Measurements from ENCODE around the gene THEM5. TPM values are rescaled to one million over a fixed set of nuclear protein-coding genes. Genes with fewer than 3 reads are reported as not detected.

THEM5 gene
- total RNA-seq, 1 experiment from 2014 or later = not detected

DNA sequence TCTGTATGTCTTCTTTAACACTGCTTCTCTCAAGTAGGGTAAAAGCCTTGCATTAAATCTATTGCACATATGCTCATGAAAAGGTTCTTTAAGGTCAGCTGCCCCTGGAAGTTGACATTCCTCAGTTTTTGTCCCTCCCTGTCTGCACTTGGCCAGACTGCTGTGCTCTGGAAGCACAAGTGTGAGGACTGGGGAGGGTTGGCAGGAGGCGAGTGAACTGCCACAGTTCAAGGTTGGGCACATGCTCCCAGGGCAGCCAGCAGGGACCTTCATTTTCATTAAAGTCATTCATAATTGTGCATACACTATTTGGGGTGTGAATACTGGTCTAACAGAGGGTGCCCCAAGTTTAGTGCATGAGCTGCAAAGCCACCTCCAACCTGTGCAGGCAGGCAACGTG is 10.9 kb upstream of the THEM5 start:
- ATAC-seq = no peak
- Histone ChIP-seq H3K4me2 (ENCODE audit: low read length) (no peak overlapping the region), H3K27ac (ENCODE audit: low read depth, low read length) (no peak overlapping the region), H3K36me3 (ENCODE audit: control insufficient read depth in 1 of 2, insufficient read depth in 2 of 2, low read length in 2 of 2) (no peaks in the 10 kb centered on the region), H3K9me2 (ENCODE audit: insufficient read depth) (no peaks in the 10 kb centered on the region), H3K4me3 (replicated peaks in 1 of 2; ENCODE audit: low read depth in 1 of 2, low read length in 2 of 2) (no peak overlapping the region), H3K9ac (ENCODE audit: low read length) (no peak overlapping the region), H3K4me1 (ENCODE audit: control insufficient read depth in 1 of 2, insufficient read depth in 2 of 2, low read length in 2 of 2) (peaks cover 0 to 3% of the 10 kb centered on the region in 2 experiments; a peak in 1 of 4 replicates), H2AFZ (ENCODE audit: low read depth, low read length, poor library complexity, severe bottlenecking) (no peak overlapping the region), H3K79me2 (ENCODE audit: insufficient read depth, low read length) (no peaks in the 10 kb centered on the region), H3K9me3 (ENCODE audit: control insufficient read depth in 1 of 2, insufficient read depth in 1 of 2, low read depth in 1 of 2, low read length in 2 of 2) (no peaks in the 10 kb centered on the region), H4K20me1 (ENCODE audit: insufficient read depth) (no peaks in the 10 kb centered on the region), H3K27me3 (ENCODE audit: insufficient read depth, low read length) (no peaks in the 10 kb centered on the region)
- RAD21 ChIA-PET (ENCODE audit: low non-redundant PET in 1 of 2, low total read pairs in 2 of 2, uncharacterized antibody in 2 of 2, unreplicated experiment in 2 of 2) = no interaction called here
- BruUV-seq (replicated peaks) = no TSS peak
- CTCF ChIA-PET = interaction anchor here (1.5 kb wide), 1 partner anchor 18 kb away, joined by 3 read pairs; no protein-coding TSS in a partner anchor
- TF ChIP-seq TCF7L2 (IDR thresholded peaks at IDR 0.05; ENCODE audit: borderline replicate concordance, extremely low read depth, insufficient read depth, insufficient read length) (no peak), SRF (IDR thresholded peaks at IDR 0.05; ENCODE audit: low read depth) (no peak), ZFX (IDR thresholded peaks at IDR 0.05) (no peak), FOSL1 (IDR thresholded peaks at IDR 0.05; ENCODE audit: low read depth) (no peak), SP1 (IDR thresholded peaks at IDR 0.05; ENCODE audit: low read depth) (no peak), ELF1 (IDR thresholded peaks at IDR 0.05; ENCODE audit: borderline replicate concordance, low read depth) (no peak), SIN3A (IDR thresholded peaks at IDR 0.05; ENCODE audit: low read depth) (no peak)
- TF ChIP-seq, protein P1, sequence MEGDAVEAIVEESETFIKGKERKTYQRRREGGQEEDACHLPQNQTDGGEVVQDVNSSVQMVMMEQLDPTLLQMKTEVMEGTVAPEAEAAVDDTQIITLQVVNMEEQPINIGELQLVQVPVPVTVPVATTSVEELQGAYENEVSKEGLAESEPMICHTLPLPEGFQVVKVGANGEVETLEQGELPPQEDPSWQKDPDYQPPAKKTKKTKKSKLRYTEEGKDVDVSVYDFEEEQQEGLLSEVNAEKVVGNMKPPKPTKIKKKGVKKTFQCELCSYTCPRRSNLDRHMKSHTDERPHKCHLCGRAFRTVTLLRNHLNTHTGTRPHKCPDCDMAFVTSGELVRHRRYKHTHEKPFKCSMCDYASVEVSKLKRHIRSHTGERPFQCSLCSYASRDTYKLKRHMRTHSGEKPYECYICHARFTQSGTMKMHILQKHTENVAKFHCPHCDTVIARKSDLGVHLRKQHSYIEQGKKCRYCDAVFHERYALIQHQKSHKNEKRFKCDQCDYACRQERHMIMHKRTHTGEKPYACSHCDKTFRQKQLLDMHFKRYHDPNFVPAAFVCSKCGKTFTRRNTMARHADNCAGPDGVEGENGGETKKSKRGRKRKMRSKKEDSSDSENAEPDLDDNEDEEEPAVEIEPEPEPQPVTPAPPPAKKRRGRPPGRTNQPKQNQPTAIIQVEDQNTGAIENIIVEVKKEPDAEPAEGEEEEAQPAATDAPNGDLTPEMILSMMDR (IDR thresholded peaks at IDR 0.05 in 2 of 3, conservative IDR thresholded peaks at IDR 0.05 in 1 of 3; ENCODE audit: borderline replicate concordance in 1 of 3, insufficient read depth in 1 of 3, low read depth in 2 of 3, low read length in 2 of 3) = no peak
- TF ChIP-seq, protein P2, sequence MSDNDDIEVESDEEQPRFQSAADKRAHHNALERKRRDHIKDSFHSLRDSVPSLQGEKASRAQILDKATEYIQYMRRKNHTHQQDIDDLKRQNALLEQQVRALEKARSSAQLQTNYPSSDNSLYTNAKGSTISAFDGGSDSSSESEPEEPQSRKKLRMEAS (IDR thresholded peaks at IDR 0.05) = no peak
- intact Hi-C loops (cut with micrococcal nuclease) = no loop called here
- POLR2A ChIA-PET = no interaction called here
- no peak for DNase-seq (ENCODE audit: low read depth, low spot score)

DNA sequence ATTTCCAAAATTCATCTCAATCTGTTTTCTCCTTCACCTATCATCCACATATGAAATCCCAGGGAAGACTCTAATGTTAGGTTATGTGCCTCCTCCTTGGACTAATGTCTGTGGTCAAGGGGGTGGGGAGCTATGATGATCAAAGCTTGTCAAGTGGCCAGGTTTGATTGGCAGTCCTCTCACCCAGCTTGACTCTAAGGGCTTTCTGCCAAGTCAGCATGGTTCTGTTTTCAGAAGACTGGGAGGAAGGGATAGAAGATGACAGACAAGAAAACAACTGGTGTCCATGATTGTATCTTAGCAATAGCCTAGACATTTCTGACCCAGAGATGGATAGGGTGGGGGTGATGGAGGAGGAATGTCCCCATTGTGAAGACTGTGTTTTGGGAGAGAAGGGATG is 9.1 kb upstream of the THEM5 start:
- no peak overlapping the region for H3K9ac ChIP-seq (ENCODE audit: low read length)
- H3K27me3 ChIP-seq (ENCODE audit: insufficient read depth, low read length) = no peaks in the 10 kb centered on the region
- H3K4me2 ChIP-seq (ENCODE audit: low read length) = no peak overlapping the region
- TF ChIP-seq EGR1 (IDR thresholded peaks at IDR 0.05; ENCODE audit: low read depth) = no peak
- TF ChIP-seq EZH2phosphoT487 (IDR thresholded peaks at IDR 0.05; ENCODE audit: borderline replicate concordance) = no peak
- TF ChIP-seq TCF7L2 (IDR thresholded peaks at IDR 0.05; ENCODE audit: borderline replicate concordance, extremely low read depth, insufficient read depth, insufficient read length) = peak; percentile 30
- intact Hi-C loops (cut with micrococcal nuclease) = no loop called here
- BruUV-seq (replicated peaks) = no TSS peak
- H3K27ac ChIP-seq (ENCODE audit: low read depth, low read length) = no peak overlapping the region
- no peaks in the 10 kb centered on the region for H4K20me1 ChIP-seq (ENCODE audit: insufficient read depth)
- no peaks in the 10 kb centered on the region for H3K9me3 ChIP-seq (ENCODE audit: control insufficient read depth in 1 of 2, insufficient read depth in 1 of 2, low read depth in 1 of 2, low read length in 2 of 2)
- no peak overlapping the region for H2AFZ ChIP-seq (ENCODE audit: low read depth, low read length, poor library complexity, severe bottlenecking)
- RAD21 ChIA-PET (ENCODE audit: low non-redundant PET in 1 of 2, low total read pairs in 2 of 2, uncharacterized antibody in 2 of 2, unreplicated experiment in 2 of 2) = no interaction called here
- H3K4me1 ChIP-seq (ENCODE audit: control insufficient read depth in 1 of 2, insufficient read depth in 2 of 2, low read length in 2 of 2) = no peaks in the 10 kb centered on the region; a peak in 1 of 4 replicates
- CTCF ChIA-PET = no interaction called here
- POLR2A ChIA-PET = no interaction called here
- H3K79me2 ChIP-seq (ENCODE audit: insufficient read depth, low read length) = no peaks in the 10 kb centered on the region
- no peak for DNase-seq (ENCODE audit: low read depth, low spot score)
- H3K4me3 ChIP-seq (replicated peaks in 1 of 2; ENCODE audit: low read depth in 1 of 2, low read length in 2 of 2) = no peak overlapping the region
- H3K36me3 ChIP-seq (ENCODE audit: control insufficient read depth in 1 of 2, insufficient read depth in 2 of 2, low read length in 2 of 2) = no peaks in the 10 kb centered on the region
- no peaks in the 10 kb centered on the region for H3K9me2 ChIP-seq (ENCODE audit: insufficient read depth)
- no peak for ATAC-seq
